ENCODE measurements around the gene ZSWIM3.

- TF ChIP-seq, protein P1, sequence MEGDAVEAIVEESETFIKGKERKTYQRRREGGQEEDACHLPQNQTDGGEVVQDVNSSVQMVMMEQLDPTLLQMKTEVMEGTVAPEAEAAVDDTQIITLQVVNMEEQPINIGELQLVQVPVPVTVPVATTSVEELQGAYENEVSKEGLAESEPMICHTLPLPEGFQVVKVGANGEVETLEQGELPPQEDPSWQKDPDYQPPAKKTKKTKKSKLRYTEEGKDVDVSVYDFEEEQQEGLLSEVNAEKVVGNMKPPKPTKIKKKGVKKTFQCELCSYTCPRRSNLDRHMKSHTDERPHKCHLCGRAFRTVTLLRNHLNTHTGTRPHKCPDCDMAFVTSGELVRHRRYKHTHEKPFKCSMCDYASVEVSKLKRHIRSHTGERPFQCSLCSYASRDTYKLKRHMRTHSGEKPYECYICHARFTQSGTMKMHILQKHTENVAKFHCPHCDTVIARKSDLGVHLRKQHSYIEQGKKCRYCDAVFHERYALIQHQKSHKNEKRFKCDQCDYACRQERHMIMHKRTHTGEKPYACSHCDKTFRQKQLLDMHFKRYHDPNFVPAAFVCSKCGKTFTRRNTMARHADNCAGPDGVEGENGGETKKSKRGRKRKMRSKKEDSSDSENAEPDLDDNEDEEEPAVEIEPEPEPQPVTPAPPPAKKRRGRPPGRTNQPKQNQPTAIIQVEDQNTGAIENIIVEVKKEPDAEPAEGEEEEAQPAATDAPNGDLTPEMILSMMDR (conservative IDR thresholded peaks at IDR 0.05 in 1 of 2, IDR thresholded peaks at IDR 0.05 in 1 of 2; ENCODE audit: low read depth in 1 of 2, low read length in 2 of 2), result no peak
- no peak for TF ChIP-seq EZH2 (IDR thresholded peaks at IDR 0.05; ENCODE audit: low read length, missing control alignments)
Measured at GRCh38 chr20:45909817-45910669, 52.6 kb downstream of the ZSWIM3 start.

Measured in fibroblast of lung (primary cell).